Endothelial cell of umbilical vein (primary cell): ENCODE data around the gene PPP1R10. TPM values are rescaled to one million over a fixed set of nuclear protein-coding genes. Genes with fewer than 3 reads are reported as not detected.

Experiments used
- BruUV-seq: library from RNA; stranded (reverse); fragments of 400-500 nt; replicated peaks from 2 replicates; lab custom pipeline; 2021; lab: Mats Ljungman, UMichigan
- CTCF ChIA-PET: fragments of 300-600, 350-600 bp; sonication (Branson Sonifier 250); formaldehyde crosslinking; loops from one replicate; lab custom pipeline; 2021; ENCODE audit warnings: antibody characterized with exemption, inconsistent platforms; lab: Charles Lee
- POLR2A ChIA-PET: fragments of 300-600, 350-600 bp; sonication (Branson Sonifier 250); formaldehyde crosslinking; loops from one replicate; lab custom pipeline; 2021; ENCODE audit warnings: antibody characterized with exemption, inconsistent platforms; lab: Charles Lee
- DNase-seq: peaks from one replicate; pipeline ENCODE4 v3.0.0-alpha.2; 2011; ENCODE audit warnings: low read depth, low spot score
- FAIRE-seq: peaks from 2 replicates; lab custom pipeline; 2011; peaks lifted over from hg19 to GRCh38; lab: Jason Lieb, UNC
- H2AFZ ChIP-seq: 2 replicates; pipeline ENCODE4 v1.6.0; 2012; ENCODE audit warnings: low read depth, low read length, control low read depth, inconsistent platforms
- H3K27ac ChIP-seq: 2 replicates; pipeline ENCODE4 v1.5.1; 2011; ENCODE audit warnings: low read depth, mild to moderate bottlenecking, control low read depth, low read length, moderate library complexity; ENCODE audit not compliant: insufficient read depth
- H3K27me3 ChIP-seq, 2 experiments: 2 replicates each; pipeline versions ENCODE4 v1.6.0 to v1.6.1; 2011; ENCODE audit warnings: low read length in 2 of 2, mixed read lengths in 1 of 2; ENCODE audit not compliant: control insufficient read depth in 2 of 2, insufficient read depth in 2 of 2
- H3K36me3 ChIP-seq, 2 experiments: 2 replicates in 1 of 2; 3 replicates in 1 of 2; pipeline ENCODE4 v1.5.1; 2011; ENCODE audit warnings: low read length in 2 of 2, mild to moderate bottlenecking in 1 of 2, moderate library complexity in 1 of 2; ENCODE audit not compliant: control insufficient read depth in 2 of 2, insufficient read depth in 2 of 2; ENCODE audit errors: extremely low read depth in 1 of 2
- H3K4me1 ChIP-seq: 3 replicates; pipeline ENCODE4 v1.5.1; 2011; ENCODE audit warnings: mild to moderate bottlenecking, low read length; ENCODE audit not compliant: control insufficient read depth, insufficient read depth; ENCODE audit errors: extremely low read depth
- H3K4me2 ChIP-seq: 2 replicates; pipeline ENCODE4 v1.6.1; 2011; ENCODE audit warnings: low read length, control low read depth, mixed read lengths; ENCODE audit not compliant: insufficient read depth
- H3K4me3 ChIP-seq, 3 experiments: fragments of 200-600 bp in 1 of 3; sonication (generic), shearing (Covaris generic) in 1 of 3; replicated peaks in 1 of 3; 2 replicates each; pipeline ENCODE4 v1.5.1; 2011 to 2016; ENCODE audit warnings: control low read depth in 3 of 3, low read length in 3 of 3, mild to moderate bottlenecking in 2 of 3, inconsistent platforms in 1 of 3, low read depth in 1 of 3, moderate library complexity in 1 of 3; ENCODE audit not compliant: insufficient read depth in 1 of 3
- H3K79me2 ChIP-seq: 2 replicates; pipeline ENCODE4 v1.6.0; 2012; ENCODE audit warnings: low read length, inconsistent platforms; ENCODE audit not compliant: control insufficient read depth, insufficient read depth
- H3K9ac ChIP-seq: replicated peaks from 2 replicates; pipeline ENCODE3; 2011; ENCODE audit warnings: low read length, control low read depth; ENCODE audit not compliant: insufficient read depth; ENCODE audit errors: extremely low read depth
- H3K9me1 ChIP-seq: replicated peaks from 3 replicates; pipeline ENCODE4 v1.6.0; 2011; ENCODE audit warnings: mild to moderate bottlenecking, low read length; ENCODE audit not compliant: control insufficient read depth, insufficient read depth; ENCODE audit errors: extremely low read depth
- H3K9me3 ChIP-seq: replicated peaks from 2 replicates; pipeline ENCODE4 v1.5.1; 2012; ENCODE audit warnings: low read length, inconsistent platforms; ENCODE audit not compliant: control insufficient read depth, insufficient read depth
- H4K20me1 ChIP-seq: replicated peaks from 2 replicates; pipeline ENCODE3; 2011; ENCODE audit warnings: mild to moderate bottlenecking, low read length; ENCODE audit not compliant: control insufficient read depth, insufficient read depth; ENCODE audit errors: extremely low read depth
- EZH2 ChIP-seq: IDR thresholded peaks from 2 replicates; pipeline ENCODE4 v1.6.1; 2012; ENCODE audit warnings: borderline replicate concordance, low read depth, mild to moderate bottlenecking, moderate library complexity, low read length, inconsistent platforms; ENCODE audit not compliant: severe bottlenecking
- FOS ChIP-seq: IDR thresholded peaks from 2 replicates; pipeline ENCODE4 v1.6.1; 2011; ENCODE audit warnings: mild to moderate bottlenecking, low read length, moderate library complexity, borderline replicate concordance; ENCODE audit not compliant: insufficient read depth
- GATA2 ChIP-seq: IDR thresholded peaks from 2 replicates; pipeline ENCODE4 v1.7.0; 2011; ENCODE audit warnings: low read depth, mild to moderate bottlenecking, moderate library complexity, mixed read lengths, low read length; ENCODE audit not compliant: insufficient read length, insufficient read depth
- JUN ChIP-seq: IDR thresholded peaks from 2 replicates; pipeline ENCODE4 v1.6.1; 2011; ENCODE audit warnings: borderline replicate concordance, low read depth; ENCODE audit not compliant: insufficient read length, insufficient read depth
- MYC ChIP-seq: IDR thresholded peaks from one replicate; pipeline ENCODE4 v1.6.1; 2011; ENCODE audit warnings: mild to moderate bottlenecking, low read depth, low read length
- POLR2A ChIP-seq: IDR thresholded peaks from 2 replicates; pipeline ENCODE4 v1.6.1; 2012; ENCODE audit warnings: low read depth, mild to moderate bottlenecking, control low read depth, low read length
- POLR2AphosphoS5 ChIP-seq: IDR thresholded peaks from 2 replicates; pipeline ENCODE4 v1.6.1; 2012; ENCODE audit warnings: low read depth, mild to moderate bottlenecking, control low read depth, low read length, moderate library complexity; ENCODE audit not compliant: insufficient read depth
- dilution Hi-C: fragments of 300-500 bp; cut with MboI; formaldehyde crosslinking; loops from one replicate; pipeline ENCODE4 v1.15.0; 2019; ENCODE audit warnings: low sequenced_read_pairs; ENCODE audit not compliant: extremely low pct_ligation_motif_present
- intact Hi-C: fragments of 100-400 bp; cut with micrococcal nuclease; formaldehyde crosslinking; loops from one replicate; pipeline ENCODE4 v1.10.0; 2022
- polyA plus RNA-seq, 4 experiments: library from polyadenylated mRNA; depleted of rRNA in 3 of 4; stranded (reverse) in 3 of 4; unstranded in 1 of 4; fragments of >200 nt; gene quantifications; 2 replicates each; pipeline versions ENCODE4 v1.2.1 to v1.2.3, GENCODE V29; 2011 to 2012; ENCODE audit warnings: missing spikeins in 1 of 4
- total RNA-seq: library from RNA; stranded (reverse); gene quantifications from 2 replicates; pipeline ENCODE4 v1.2.3, GENCODE V29; 2021
- TF ChIP-seq, protein P1 (sequence below): IDR thresholded peaks from 2 replicates; pipeline ENCODE4 v1.6.1; 2011; ENCODE audit not compliant: insufficient read depth, insufficient read length

Gene PPP1R10
- total and polyA plus RNA-seq, 2 donors (not counting 3 experiments of a cell fraction or from before 2014, with no cell fraction given): 19.2 to 88.3 TPM

- no peak overlapping the region for H3K4me3 ChIP-seq
- H3K4me1 ChIP-seq: peaks cover 8% of the 10 kb centered on the region
- peaks cover 17% of the 10 kb centered on the region for H3K79me2 ChIP-seq
- H3K4me2 ChIP-seq: no peak overlapping the region
- FAIRE-seq (no peak), DNase-seq (no peak)
- H2AFZ ChIP-seq: no peak overlapping the region
- dilution Hi-C loops: no loop called here
- no TSS peak for BruUV-seq
- no peaks in the 10 kb centered on the region for H3K27me3 ChIP-seq
- H4K20me1 ChIP-seq: no peaks in the 10 kb centered on the region
- no peaks in the 10 kb centered on the region for H3K9me1 ChIP-seq
- ChIA-PET CTCF (interaction anchor here (0.7 to 1.3 kb wide), 2 partner anchors 21 to 79 kb away, joined by 3 to 5 read pairs; partner anchors contain the start of gene DHX16), POLR2A (no interaction called here)
- no peak overlapping the region for H3K27ac ChIP-seq
- H3K9ac ChIP-seq: no peak overlapping the region
- H3K36me3 ChIP-seq: peaks cover 8 to 25% of the 10 kb centered on the region in 2 experiments
- intact Hi-C loops: no loop called here
- no peaks in the 10 kb centered on the region for H3K9me3 ChIP-seq
- TF ChIP-seq MYC: no peak
- no peak for TF ChIP-seq GATA2
- no peak for TF ChIP-seq POLR2AphosphoS5
- TF ChIP-seq POLR2A: no peak
These were observed 34.1 kb upstream of the PPP1R10 start for GRCh38 chr6:30651143-30651542.

DNA sequence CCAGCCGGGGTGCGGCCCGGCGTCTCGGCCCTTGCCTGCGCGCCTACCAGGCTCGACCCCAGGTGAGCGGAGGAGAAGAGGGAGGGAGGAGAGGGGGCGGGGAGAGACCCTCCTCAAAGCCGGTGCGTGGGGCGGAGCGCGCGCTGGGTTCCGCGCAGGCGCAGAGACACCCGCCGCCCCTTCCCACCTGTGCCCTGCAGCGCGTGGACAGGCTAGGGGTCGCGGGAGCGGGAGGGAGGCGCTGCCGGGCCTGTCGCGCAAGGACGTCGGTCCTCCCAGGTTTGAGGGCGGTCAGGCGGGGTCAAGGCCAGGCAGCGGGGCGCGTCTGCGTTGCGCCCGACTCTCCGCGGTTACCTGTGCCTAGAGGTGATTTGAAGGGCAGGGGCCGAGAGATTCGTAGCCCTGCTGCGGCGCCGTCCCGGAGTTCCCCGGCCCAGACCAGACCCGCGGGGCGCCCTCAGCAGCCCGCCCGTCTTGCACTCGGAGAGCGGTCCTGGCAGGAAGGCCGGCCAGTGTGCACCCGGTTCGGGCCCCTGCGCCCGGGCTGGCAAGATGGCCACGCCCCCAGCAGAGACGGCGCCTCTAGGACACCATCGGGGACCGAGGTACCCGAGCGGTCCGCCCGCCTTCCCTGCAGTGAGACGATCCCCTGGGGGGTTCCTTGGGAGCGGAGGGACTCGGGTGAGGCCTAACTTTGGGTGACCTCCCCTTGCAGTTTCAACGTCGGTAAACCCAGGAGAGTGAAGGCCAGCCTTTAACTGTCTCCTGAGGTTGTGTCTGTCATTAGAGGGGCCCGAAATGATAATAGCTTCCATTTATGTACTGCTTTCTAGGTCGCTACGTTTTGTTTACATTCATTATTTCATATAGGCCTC is 30.4 kb upstream of the PPP1R10 start:
- Histone ChIP-seq H3K9me3 (no peaks in the 10 kb centered on the region), H3K9me1 (no peaks in the 10 kb centered on the region), H3K4me1 (peaks cover 8% of the 10 kb centered on the region), H3K27me3 (no peaks in the 10 kb centered on the region), H2AFZ (peak overlapping the region; percentile 88), H3K27ac (peak overlapping the region; percentile 26), H3K4me2 (peak overlapping the region; percentile 87), H3K4me3 (peak overlapping the region; percentile 70 to 99 (median 76)), H3K79me2 (peaks cover 20% of the 10 kb centered on the region), H4K20me1 (no peaks in the 10 kb centered on the region), H3K9ac (peak overlapping the region; percentile 76), H3K36me3 (peaks cover 2% of the 10 kb centered on the region in 2 experiments)
- TF ChIP-seq, protein P1, sequence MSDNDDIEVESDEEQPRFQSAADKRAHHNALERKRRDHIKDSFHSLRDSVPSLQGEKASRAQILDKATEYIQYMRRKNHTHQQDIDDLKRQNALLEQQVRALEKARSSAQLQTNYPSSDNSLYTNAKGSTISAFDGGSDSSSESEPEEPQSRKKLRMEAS: no peak
- TF ChIP-seq POLR2A (peak; percentile 69), GATA2 (no peak), EZH2 (no peak), POLR2AphosphoS5 (peak; percentile 41), FOS (no peak), MYC (no peak), JUN (no peak)
- BruUV-seq: no TSS peak
- no peak for FAIRE-seq
- intact Hi-C loops: loop anchor here (1.0 to 2.0 kb wide), 3 partner anchors 26 to 73 kb away; partner anchors contain the start of genes DHX16, MRPS18B, PPP1R10 and TUBB
- dilution Hi-C loops: no loop called here
- ChIA-PET CTCF (interaction anchor here (1.1 to 1.6 kb wide), 3 partner anchors 25 to 83 kb away, joined by 3 to 4 read pairs (median 4); partner anchors contain the start of gene DHX16), POLR2A (no interaction called here)
- peak; percentile 66 for DNase-seq
